ENCODE data around the gene ALDH1L1. TPM values are rescaled to one million over a fixed set of nuclear protein-coding genes. Genes with fewer than 3 reads are reported as not detected.

ALDH1L1 gene
- total RNA-seq, 4 donors from 2014 or later = 5.9 to 32.2 (median 16.1) TPM

GRCh38 chr3:126210606-126211005 is 30.2 kb upstream of the ALDH1L1 start:
- H3K36me3 ChIP-seq = no peaks in the 10 kb centered on the region
- peaks cover 5 to 24% (median 8%) of the 10 kb centered on the region in 4 donors for H3K4me1 ChIP-seq
- TF ChIP-seq, protein P1, sequence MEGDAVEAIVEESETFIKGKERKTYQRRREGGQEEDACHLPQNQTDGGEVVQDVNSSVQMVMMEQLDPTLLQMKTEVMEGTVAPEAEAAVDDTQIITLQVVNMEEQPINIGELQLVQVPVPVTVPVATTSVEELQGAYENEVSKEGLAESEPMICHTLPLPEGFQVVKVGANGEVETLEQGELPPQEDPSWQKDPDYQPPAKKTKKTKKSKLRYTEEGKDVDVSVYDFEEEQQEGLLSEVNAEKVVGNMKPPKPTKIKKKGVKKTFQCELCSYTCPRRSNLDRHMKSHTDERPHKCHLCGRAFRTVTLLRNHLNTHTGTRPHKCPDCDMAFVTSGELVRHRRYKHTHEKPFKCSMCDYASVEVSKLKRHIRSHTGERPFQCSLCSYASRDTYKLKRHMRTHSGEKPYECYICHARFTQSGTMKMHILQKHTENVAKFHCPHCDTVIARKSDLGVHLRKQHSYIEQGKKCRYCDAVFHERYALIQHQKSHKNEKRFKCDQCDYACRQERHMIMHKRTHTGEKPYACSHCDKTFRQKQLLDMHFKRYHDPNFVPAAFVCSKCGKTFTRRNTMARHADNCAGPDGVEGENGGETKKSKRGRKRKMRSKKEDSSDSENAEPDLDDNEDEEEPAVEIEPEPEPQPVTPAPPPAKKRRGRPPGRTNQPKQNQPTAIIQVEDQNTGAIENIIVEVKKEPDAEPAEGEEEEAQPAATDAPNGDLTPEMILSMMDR (IDR thresholded peaks at IDR 0.05) = no peak
- intact Hi-C loops (cut with DNase I; ENCODE audit: low total_unique reads) = no loop called here
- H3K27ac ChIP-seq = no peak overlapping the region
- DNase-seq = no peak
- H3K27me3 ChIP-seq = peaks cover 33% of the 10 kb centered on the region
- H3K4me3 ChIP-seq = no peak overlapping the region
- H3K9me3 ChIP-seq = no peaks in the 10 kb centered on the region
- in situ Hi-C loops (cut with MboI; ENCODE audit: low pct_ligation_motif_present in 1 of 4, low pct_unique_long_range_greater_than_20kb in 1 of 4, low sequenced_read_pairs in 3 of 4) = no loop called here
- 70 to 100% methylated on average over 1 to 6 of the region's 6 CpGs for WGBS, 2 donors (ENCODE audit: low coverage in 1 of 2)

- TF ChIP-seq, protein P1 (IDR thresholded peaks at IDR 0.05) = no peak
- no peak for TF ChIP-seq EP300 (IDR thresholded peaks at IDR 0.05; ENCODE audit: low read depth)
- TF ChIP-seq POLR2A (IDR thresholded peaks at IDR 0.05) = no peak
- TF ChIP-seq POLR2AphosphoS5 (IDR thresholded peaks at IDR 0.05) = no peak
- Histone ChIP-seq H3K4me3 (no peak overlapping the region), H3K27ac (no peak overlapping the region), H3K4me1 (peaks cover 5 to 24% (median 8%) of the 10 kb centered on the region in 4 donors), H3K9me3 (no peaks in the 10 kb centered on the region), H3K27me3 (peaks cover 25% of the 10 kb centered on the region), H3K36me3 (no peaks in the 10 kb centered on the region)
- intact Hi-C loops (cut with DNase I; ENCODE audit: low total_unique reads) (loop anchor here (5.0 kb wide), 1 partner anchor 77 kb away; no protein-coding TSS in a partner anchor), in situ Hi-C loops (cut with MboI; ENCODE audit: low pct_ligation_motif_present in 1 of 4, low pct_unique_long_range_greater_than_20kb in 1 of 4, low sequenced_read_pairs in 3 of 4) (no loop called here)
- 60 to 67% methylated on average over 1 to 4 of the region's 4 CpGs for WGBS, 2 donors (ENCODE audit: low coverage in 1 of 2)
- no peak for DNase-seq
Measured at GRCh38 chr3:126209741-126210140, 29.4 kb upstream of the ALDH1L1 start.

DNA sequence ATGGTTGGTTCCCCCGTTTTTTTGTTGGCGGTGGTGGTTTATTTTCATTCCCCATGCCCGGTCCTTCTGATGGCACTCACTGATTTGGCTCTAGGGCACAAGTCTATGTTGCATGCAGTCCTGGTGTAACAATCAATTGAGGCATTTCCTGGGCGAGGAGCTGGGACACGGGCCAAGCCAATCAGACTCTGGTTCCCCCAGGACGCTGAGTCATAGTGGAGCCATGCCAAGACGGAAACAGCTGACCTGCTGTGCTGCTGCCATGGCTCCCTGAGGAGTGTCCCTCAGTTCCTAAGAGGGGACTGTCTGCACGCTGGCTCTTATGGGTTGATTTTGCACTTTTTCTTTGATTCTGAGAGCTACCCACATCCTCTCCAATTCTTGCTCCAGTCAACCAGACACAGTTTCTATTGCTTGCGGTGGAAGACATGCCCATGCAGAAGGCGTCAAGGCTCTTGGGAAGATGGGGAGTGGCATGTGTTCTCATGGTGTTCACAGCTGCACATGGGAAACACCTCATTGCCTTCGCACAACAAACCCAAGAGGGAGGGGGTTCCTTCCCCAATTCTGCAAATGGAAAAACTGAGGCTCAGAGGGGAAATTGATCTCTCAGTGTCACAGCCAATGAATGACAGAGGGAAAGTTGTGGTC is 28.3 kb upstream of the ALDH1L1 start:
- 48 to 58% methylated on average over 3 to 11 of the region's 11 CpGs for WGBS, 2 donors (ENCODE audit: low coverage in 1 of 2)

DNA sequence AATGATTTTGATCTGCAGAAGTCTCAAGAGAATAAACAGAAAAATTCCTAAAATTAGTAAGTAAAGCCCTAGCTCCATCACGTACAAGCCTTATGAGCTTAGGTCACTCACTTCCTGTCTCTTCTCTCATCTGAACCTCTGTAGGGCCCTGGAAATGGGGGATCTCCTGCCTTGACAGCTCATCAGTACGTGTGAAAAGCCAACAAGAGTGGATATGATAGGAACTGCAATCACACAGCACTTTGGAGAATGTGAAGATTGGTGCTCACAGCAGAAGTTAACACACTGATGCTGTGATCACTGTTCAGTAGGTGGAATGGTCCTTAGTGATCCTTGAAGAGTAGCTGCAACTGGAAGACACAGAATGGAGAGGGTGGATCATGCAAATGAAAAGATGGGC is 27.8 kb upstream of the ALDH1L1 start:
- intact Hi-C loops (cut with DNase I; ENCODE audit: low total_unique reads) (loop anchor here (5.0 kb wide), 1 partner anchor 76 kb away; no protein-coding TSS in a partner anchor), in situ Hi-C loops (cut with MboI; ENCODE audit: low pct_ligation_motif_present in 1 of 4, low pct_unique_long_range_greater_than_20kb in 1 of 4, low sequenced_read_pairs in 3 of 4) (no loop called here)
- Histone ChIP-seq H3K4me1 (peaks cover 1 to 14% (median 5%) of the 10 kb centered on the region in 4 donors), H3K9me3 (no peaks in the 10 kb centered on the region), H3K36me3 (no peaks in the 10 kb centered on the region), H3K27me3 (peaks cover 9% of the 10 kb centered on the region), H3K4me3 (no peak overlapping the region), H3K27ac (no peak overlapping the region)
- no peak for DNase-seq
- 64 to 65% methylated on average over 1 to 2 of the region's 2 CpGs for WGBS, 2 donors (ENCODE audit: low coverage in 1 of 2)
- no peak for TF ChIP-seq EP300 (IDR thresholded peaks at IDR 0.05; ENCODE audit: low read depth)
- TF ChIP-seq POLR2AphosphoS5 (IDR thresholded peaks at IDR 0.05) = no peak
- TF ChIP-seq POLR2A (IDR thresholded peaks at IDR 0.05) = no peak

More for the DNA sequence above, 28.3 kb upstream of the ALDH1L1 start:
- TF ChIP-seq POLR2A (IDR thresholded peaks at IDR 0.05) (no peak), POLR2AphosphoS5 (IDR thresholded peaks at IDR 0.05) (peak in 2 of 3 donors; percentile 27 to 57), EP300 (IDR thresholded peaks at IDR 0.05; ENCODE audit: low read depth) (no peak)
- TF ChIP-seq, protein P1 (IDR thresholded peaks at IDR 0.05) = no peak
- Histone ChIP-seq H3K27me3 (peaks cover 14% of the 10 kb centered on the region), H3K4me1 (peaks cover 5 to 20% (median 7%) of the 10 kb centered on the region in 4 donors), H3K9me3 (no peaks in the 10 kb centered on the region), H3K4me3 (no peak overlapping the region), H3K27ac (no peak overlapping the region), H3K36me3 (no peaks in the 10 kb centered on the region)
- peak; percentile 85 for DNase-seq
- intact Hi-C loops (cut with DNase I; ENCODE audit: low total_unique reads) = loop anchor here (5.0 kb wide), 1 partner anchor 76 kb away; no protein-coding TSS in a partner anchor
- in situ Hi-C loops (cut with MboI; ENCODE audit: low pct_ligation_motif_present in 1 of 4, low pct_unique_long_range_greater_than_20kb in 1 of 4, low sequenced_read_pairs in 3 of 4) = no loop called here

Data from transverse colon (tissue), 4 donors.